WTC11 (cell line): ENCODE results near the gene CRACR2A. TPM values are rescaled to one million over a fixed set of nuclear protein-coding genes. Genes with fewer than 3 reads are reported as not detected.

Experiments
- ATAC-seq: fragments of 200-7000 bp; cut with Tn5 transposase; 2 replicates; pipeline ENCODE4 v1.10.0; 2021; ENCODE audit warnings: mild to moderate bottlenecking, moderate library complexity
- CTCF ChIA-PET: fragments of 300-600 bp; sonication (Branson Sonifier 250); formaldehyde crosslinking; loops from one replicate; lab custom pipeline; 2021; ENCODE audit warnings: antibody characterized with exemption; lab: Charles Lee
- POLR2A ChIA-PET: fragments of 350-600 bp; sonication (Branson Sonifier 250); formaldehyde crosslinking; loops from one replicate; lab custom pipeline; 2021; ENCODE audit warnings: antibody characterized with exemption; lab: Charles Lee
- DNase-seq: peaks from one replicate; pipeline ENCODE4 v3.0.0; 2021; ENCODE audit warnings: low spot score
- H3K27ac Mint-ChIP-seq: 2 replicates; pipeline ENCODE4 v1.8.0; 2021; ENCODE audit warnings: mixed read lengths
- H3K27me3 Mint-ChIP-seq: 2 replicates; pipeline ENCODE4 v1.8.0; 2021; ENCODE audit warnings: low read depth, mild to moderate bottlenecking, moderate library complexity, mixed read lengths
- H3K36me3 Mint-ChIP-seq: 2 replicates; pipeline ENCODE4 v1.8.0; 2021; ENCODE audit warnings: mixed read lengths
- H3K4me1 Mint-ChIP-seq: 2 replicates; pipeline ENCODE4 v1.8.0; 2022; ENCODE audit warnings: mixed read lengths
- H3K4me3 Mint-ChIP-seq: 2 replicates; pipeline ENCODE4 v1.8.0; 2021; ENCODE audit warnings: mild to moderate bottlenecking, moderate library complexity, mixed read lengths
- H3K9me3 Mint-ChIP-seq: 2 replicates; pipeline ENCODE4 v1.8.0; 2021; ENCODE audit warnings: mixed read lengths
- CBFB ChIP-seq: sonication (generic); formaldehyde crosslinking; IDR thresholded peaks from 2 replicates; pipeline ENCODE4 v1.8.1; 2022; ENCODE audit warnings: mild to moderate bottlenecking, low read depth, missing genetic modification reagents
- FOXP1 ChIP-seq: sonication (generic); formaldehyde crosslinking; IDR thresholded peaks from 2 replicates; pipeline ENCODE4 v1.8.0; 2022; ENCODE audit warnings: missing genetic modification reagents, mild to moderate bottlenecking, moderate library complexity, borderline replicate concordance
- JUN ChIP-seq: sonication (generic); formaldehyde crosslinking; IDR thresholded peaks from 2 replicates; pipeline ENCODE4 v1.8.0; 2023; ENCODE audit warnings: mild to moderate bottlenecking, missing genetic modification reagents
- NFE2L1 ChIP-seq: sonication (generic); formaldehyde crosslinking; IDR thresholded peaks from 2 replicates; pipeline ENCODE4 v1.8.1; 2023; ENCODE audit warnings: missing genetic modification reagents
- NR1H2 ChIP-seq: sonication (generic); formaldehyde crosslinking; IDR thresholded peaks from 2 replicates; pipeline ENCODE4 v1.9.0; 2021; ENCODE audit warnings: mild to moderate bottlenecking, moderate library complexity, missing genetic modification reagents
- NR2C2 ChIP-seq: sonication (generic); formaldehyde crosslinking; IDR thresholded peaks from 2 replicates; pipeline ENCODE4 v1.8.0; 2022; ENCODE audit warnings: mild to moderate bottlenecking, missing genetic modification reagents
- RELA ChIP-seq: sonication (generic); formaldehyde crosslinking; IDR thresholded peaks from 2 replicates; pipeline ENCODE4 v1.8.1; 2022; ENCODE audit warnings: missing genetic modification reagents, mild to moderate bottlenecking, borderline replicate concordance
- RORB ChIP-seq: fragments of 250-450 bp; sonication (Bioruptor Pico); IDR thresholded peaks from 2 replicates; pipeline ENCODE4 v1.9.0; 2021; ENCODE audit warnings: mild to moderate bottlenecking
- SMAD3 ChIP-seq: sonication (generic); formaldehyde crosslinking; IDR thresholded peaks from 2 replicates; pipeline ENCODE4 v1.8.0; 2022; ENCODE audit warnings: missing genetic modification reagents, mild to moderate bottlenecking, borderline replicate concordance
- TEAD1 ChIP-seq: sonication (generic); formaldehyde crosslinking; IDR thresholded peaks from 2 replicates; pipeline ENCODE4 v1.8.0; 2022; ENCODE audit warnings: mild to moderate bottlenecking, missing genetic modification reagents
- TP53 ChIP-seq: sonication (generic); formaldehyde crosslinking; IDR thresholded peaks from 2 replicates; pipeline ENCODE4 v1.8.1; 2023; ENCODE audit warnings: mild to moderate bottlenecking, missing genetic modification reagents
- ZNF121 ChIP-seq: sonication (generic); formaldehyde crosslinking; IDR thresholded peaks from 2 replicates; pipeline ENCODE4 v1.8.0; 2023; ENCODE audit warnings: missing genetic modification reagents
- ZNF138 ChIP-seq: sonication (generic); formaldehyde crosslinking; conservative IDR thresholded peaks from 2 replicates; pipeline ENCODE4 v1.8.1; 2022; ENCODE audit warnings: mild to moderate bottlenecking, moderate library complexity, missing genetic modification reagents
- ZNF219 ChIP-seq: sonication (generic); formaldehyde crosslinking; IDR thresholded peaks from 2 replicates; pipeline ENCODE4 v1.8.0; 2023; ENCODE audit warnings: missing genetic modification reagents, mild to moderate bottlenecking, borderline replicate concordance
- ZNF423 ChIP-seq: fragments of 250-450 bp; sonication (Bioruptor Pico); IDR thresholded peaks from 2 replicates; pipeline ENCODE4 v2.1.2; 2022; ENCODE audit warnings: mild to moderate bottlenecking, moderate library complexity
- total RNA-seq: library from RNA; stranded (reverse); gene quantifications from 3 replicates; pipeline ENCODE4 v1.2.3, GENCODE V29; 2021
- TF ChIP-seq, protein P1 (sequence below): sonication (generic); formaldehyde crosslinking; IDR thresholded peaks from 2 replicates; pipeline ENCODE4 v1.8.0; 2022; ENCODE audit warnings: mild to moderate bottlenecking, missing genetic modification reagents
- TF ChIP-seq, protein P2 (sequence below): sonication (generic); formaldehyde crosslinking; IDR thresholded peaks from 2 replicates; pipeline ENCODE4 v1.8.1; 2022; ENCODE audit warnings: missing genetic modification reagents, borderline replicate concordance
- TF ChIP-seq, protein P3 (sequence below): fragments of 250-450 bp; sonication (Bioruptor Pico); IDR thresholded peaks from 2 replicates; pipeline ENCODE4 v2.1.2; 2022; ENCODE audit warnings: mild to moderate bottlenecking, moderate library complexity
- TF ChIP-seq, protein P4 (sequence below): sonication (generic); formaldehyde crosslinking; IDR thresholded peaks from 2 replicates; pipeline ENCODE4 v1.8.0; 2022; ENCODE audit warnings: mild to moderate bottlenecking, missing genetic modification reagents
- TF ChIP-seq, protein P5 (sequence below): sonication (generic); formaldehyde crosslinking; IDR thresholded peaks from 2 replicates; pipeline ENCODE4 v1.8.1; 2023; ENCODE audit warnings: mild to moderate bottlenecking, missing genetic modification reagents, moderate library complexity

The CRACR2A gene
- total RNA-seq, 1 experiment from 2014 or later, result 2.6 TPM

DNA sequence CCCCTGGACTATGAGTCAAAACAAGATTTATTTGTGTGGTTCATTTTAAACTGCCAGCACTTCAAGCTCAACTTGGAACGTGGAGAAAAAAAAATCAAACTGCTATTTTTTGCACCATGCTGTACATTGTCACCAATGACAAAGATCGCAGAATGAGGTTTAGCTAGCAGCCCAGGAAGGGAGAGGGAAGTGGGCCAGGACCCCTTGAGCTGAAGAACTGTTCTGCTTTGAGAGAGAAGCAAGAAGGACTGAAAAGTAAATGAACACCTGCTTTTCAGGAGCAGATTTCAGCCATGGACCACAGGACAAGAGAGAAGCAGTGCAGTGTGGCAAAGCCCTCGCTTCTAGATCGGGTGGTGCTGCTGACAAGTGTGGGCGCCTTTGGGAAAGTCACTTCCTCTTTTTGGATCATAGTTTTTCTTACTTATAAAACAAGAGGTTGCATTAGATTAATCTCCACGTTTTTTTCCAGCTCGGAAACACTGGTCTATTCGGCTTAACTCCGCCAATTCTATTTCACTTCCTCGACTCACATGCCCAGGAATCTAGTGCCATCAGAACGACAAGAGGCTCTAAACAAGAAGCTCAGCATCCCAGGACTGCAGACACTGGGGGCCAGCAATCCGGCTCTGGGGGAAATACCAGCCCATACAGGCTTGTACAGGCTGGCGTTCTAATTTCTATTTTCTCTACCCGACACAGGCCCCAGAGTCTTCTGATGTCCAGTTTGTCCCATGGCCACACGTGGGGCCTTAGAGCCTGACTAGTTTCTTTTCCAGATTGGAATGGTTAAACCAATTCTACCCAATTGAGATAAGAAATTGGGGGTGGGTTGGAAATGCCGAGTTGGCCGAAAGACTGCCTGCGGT is 129.9 kb downstream of the CRACR2A start:
- CTCF ChIA-PET, result interaction anchor here (1.6 kb wide), 1 partner anchor 323 kb away, joined by 8 read pairs; no protein-coding TSS in a partner anchor
- no peaks in the 10 kb centered on the region for H3K27me3 Mint-ChIP-seq
- ATAC-seq (no peak), DNase-seq (no peak)
- H3K4me1 Mint-ChIP-seq, result peaks cover 11% of the 10 kb centered on the region
- POLR2A ChIA-PET, result no interaction called here
- no peak overlapping the region for H3K4me3 Mint-ChIP-seq
- TF ChIP-seq NR2C2 (CRISPR knock-in tag) (no peak), ZNF423 (no peak), NFE2L1 (CRISPR knock-in tag) (no peak), CBFB (no peak), ZNF219 (no peak), JUN (no peak), RELA (no peak), ZNF121 (CRISPR knock-in tag) (no peak), NR1H2 (CRISPR knock-in tag) (no peak), FOXP1 (CRISPR knock-in tag) (no peak), TP53 (CRISPR knock-in tag) (no peak), SMAD3 (no peak), ZNF138 (CRISPR knock-in tag) (no peak)
- TF ChIP-seq, protein P1, sequence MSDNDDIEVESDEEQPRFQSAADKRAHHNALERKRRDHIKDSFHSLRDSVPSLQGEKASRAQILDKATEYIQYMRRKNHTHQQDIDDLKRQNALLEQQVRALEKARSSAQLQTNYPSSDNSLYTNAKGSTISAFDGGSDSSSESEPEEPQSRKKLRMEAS (CRISPR knock-in tag), result no peak
- TF ChIP-seq, protein P2, sequence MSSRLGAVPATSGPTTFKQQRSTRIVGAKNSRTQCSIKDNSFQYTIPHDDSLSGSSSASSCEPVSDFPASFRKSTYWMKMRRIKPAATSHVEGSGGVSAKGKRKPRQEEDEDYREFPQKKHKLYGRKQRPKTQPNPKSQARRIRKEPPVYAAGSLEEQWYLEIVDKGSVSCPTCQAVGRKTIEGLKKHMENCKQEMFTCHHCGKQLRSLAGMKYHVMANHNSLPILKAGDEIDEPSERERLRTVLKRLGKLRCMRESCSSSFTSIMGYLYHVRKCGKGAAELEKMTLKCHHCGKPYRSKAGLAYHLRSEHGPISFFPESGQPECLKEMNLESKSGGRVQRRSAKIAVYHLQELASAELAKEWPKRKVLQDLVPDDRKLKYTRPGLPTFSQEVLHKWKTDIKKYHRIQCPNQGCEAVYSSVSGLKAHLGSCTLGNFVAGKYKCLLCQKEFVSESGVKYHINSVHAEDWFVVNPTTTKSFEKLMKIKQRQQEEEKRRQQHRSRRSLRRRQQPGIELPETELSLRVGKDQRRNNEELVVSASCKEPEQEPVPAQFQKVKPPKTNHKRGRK (CRISPR knock-in tag), result no peak
- TF ChIP-seq, protein P3, sequence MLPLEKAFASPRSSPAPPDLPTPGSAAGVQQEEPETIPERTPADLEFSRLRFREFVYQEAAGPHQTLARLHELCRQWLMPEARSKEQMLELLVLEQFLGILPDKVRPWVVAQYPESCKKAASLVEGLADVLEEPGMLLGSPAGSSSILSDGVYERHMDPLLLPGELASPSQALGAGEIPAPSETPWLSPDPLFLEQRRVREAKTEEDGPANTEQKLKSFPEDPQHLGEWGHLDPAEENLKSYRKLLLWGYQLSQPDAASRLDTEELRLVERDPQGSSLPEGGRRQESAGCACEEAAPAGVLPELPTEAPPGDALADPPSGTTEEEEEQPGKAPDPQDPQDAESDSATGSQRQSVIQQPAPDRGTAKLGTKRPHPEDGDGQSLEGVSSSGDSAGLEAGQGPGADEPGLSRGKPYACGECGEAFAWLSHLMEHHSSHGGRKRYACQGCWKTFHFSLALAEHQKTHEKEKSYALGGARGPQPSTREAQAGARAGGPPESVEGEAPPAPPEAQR (CRISPR knock-in tag), result no peak
- TF ChIP-seq, protein P4, sequence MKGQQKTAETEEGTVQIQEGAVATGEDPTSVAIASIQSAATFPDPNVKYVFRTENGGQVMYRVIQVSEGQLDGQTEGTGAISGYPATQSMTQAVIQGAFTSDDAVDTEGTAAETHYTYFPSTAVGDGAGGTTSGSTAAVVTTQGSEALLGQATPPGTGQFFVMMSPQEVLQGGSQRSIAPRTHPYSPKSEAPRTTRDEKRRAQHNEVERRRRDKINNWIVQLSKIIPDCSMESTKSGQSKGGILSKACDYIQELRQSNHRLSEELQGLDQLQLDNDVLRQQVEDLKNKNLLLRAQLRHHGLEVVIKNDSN (CRISPR knock-in tag), result no peak
- H3K9me3 Mint-ChIP-seq, result no peaks in the 10 kb centered on the region
- H3K27ac Mint-ChIP-seq, result no peak overlapping the region
- no peaks in the 10 kb centered on the region for H3K36me3 Mint-ChIP-seq

DNA sequence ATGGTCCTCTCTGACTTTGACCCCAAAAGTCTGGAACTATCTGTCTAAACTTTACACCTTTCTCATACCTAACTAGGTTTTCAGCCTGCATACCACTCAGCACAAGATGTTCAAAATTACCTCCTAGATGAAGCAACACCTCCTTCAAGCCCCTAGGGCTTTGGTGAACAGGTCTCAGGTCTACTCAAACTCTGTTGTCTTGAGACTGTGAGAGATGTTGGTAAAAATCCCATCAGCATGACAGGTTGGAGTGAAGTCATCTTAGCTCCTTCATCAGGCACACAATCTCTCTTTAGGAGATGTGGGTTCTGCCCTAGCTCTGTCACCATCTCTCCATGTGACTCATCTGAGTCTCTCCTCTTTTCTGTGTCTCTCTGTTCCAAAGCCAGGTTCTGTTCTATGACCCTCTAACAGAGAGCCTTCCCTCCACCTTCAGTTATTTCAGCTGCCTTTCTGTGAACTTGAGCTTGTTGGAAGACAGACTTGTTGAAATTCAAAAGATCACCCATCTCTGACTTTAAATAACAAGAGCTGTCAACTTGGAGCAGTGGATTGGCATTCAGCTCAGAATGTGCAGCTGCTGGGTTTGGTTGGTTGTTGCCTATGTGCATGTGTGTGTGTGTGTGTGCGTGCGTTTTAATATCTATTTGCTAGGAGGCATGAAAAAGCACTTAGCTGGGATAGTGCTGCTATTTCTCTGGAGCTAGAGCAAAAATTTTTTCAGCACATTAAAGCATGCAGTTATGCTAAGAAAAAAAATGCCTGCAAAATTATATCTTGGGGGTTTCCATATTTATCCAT is 130.7 kb downstream of the CRACR2A start:
- ChIA-PET POLR2A (no interaction called here), CTCF (interaction anchor here (1.6 kb wide), 1 partner anchor 322 kb away, joined by 8 read pairs; no protein-coding TSS in a partner anchor)
- Mint-ChIP-seq H3K27me3 (no peaks in the 10 kb centered on the region), H3K9me3 (no peaks in the 10 kb centered on the region), H3K4me1 (peaks cover 11% of the 10 kb centered on the region), H3K36me3 (no peaks in the 10 kb centered on the region), H3K4me3 (no peak overlapping the region), H3K27ac (no peak overlapping the region)
- DNase-seq (no peak), ATAC-seq (no peak)
- TF ChIP-seq TEAD1 (CRISPR knock-in tag) (no peak), RORB (CRISPR knock-in tag) (no peak)
- TF ChIP-seq, protein P5, sequence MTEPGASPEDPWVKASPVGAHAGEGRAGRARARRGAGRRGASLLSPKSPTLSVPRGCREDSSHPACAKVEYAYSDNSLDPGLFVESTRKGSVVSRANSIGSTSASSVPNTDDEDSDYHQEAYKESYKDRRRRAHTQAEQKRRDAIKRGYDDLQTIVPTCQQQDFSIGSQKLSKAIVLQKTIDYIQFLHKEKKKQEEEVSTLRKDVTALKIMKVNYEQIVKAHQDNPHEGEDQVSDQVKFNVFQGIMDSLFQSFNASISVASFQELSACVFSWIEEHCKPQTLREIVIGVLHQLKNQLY (CRISPR knock-in tag), result no peak
